GM18507 (cell line): ENCODE results near the gene ZNF697.
"Not testable (repeated sequence)": the region's sequence is repeated elsewhere in the genome, so short reads cannot be mapped to it uniquely, and the experiment has no call there.

Source experiments
- DNase-seq: peaks from one replicate; pipeline ENCODE4 v3.0.0; 2011; ENCODE audit warnings: low read depth; ENCODE audit not compliant: insufficient read length; ENCODE audit errors: extremely low spot score
- FAIRE-seq: peaks from 2 replicates; lab custom pipeline; 2011; peaks lifted over from hg19 to GRCh38; lab: Jason Lieb, UNC

The ZNF697 gene

GRCh38 chr1:119634016-119634415, 14.1 kb downstream of the ZNF697 start:
- no peak for DNase-seq

GRCh38 chr1:119633575-119633974, 14.5 kb downstream of the ZNF697 start:
- no peak for DNase-seq
- no peak for FAIRE-seq

More at GRCh38 chr1:119634016-119634415, 14.1 kb downstream of the ZNF697 start:
- no peak for FAIRE-seq

- FAIRE-seq: no peak
- DNase-seq: no peak
These were observed 15.2 kb downstream of the ZNF697 start for GRCh38 chr1:119632841-119633240.

GRCh38 chr1:119632103-119632490, 16.0 kb downstream of the ZNF697 start:
- FAIRE-seq (no peak), DNase-seq (no peak)

GRCh38 chr1:119631433-119632102, 16.5 kb downstream of the ZNF697 start:
- no peak for DNase-seq
- FAIRE-seq: no peak

GRCh38 chr1:119631086-119631432, 17.0 kb downstream of the ZNF697 start:
- DNase-seq (no peak), FAIRE-seq (no peak)

- FAIRE-seq (no peak), DNase-seq (no peak)
These were observed 21.2 kb downstream of the ZNF697 start for GRCh38 chr1:119626841-119627240.

GRCh38 chr1:119626011-119626545, 22.0 kb downstream of the ZNF697 start:
- DNase-seq (no peak), FAIRE-seq (no peak)

GRCh38 chr1:119623678-119624077, 24.4 kb downstream of the ZNF697 start:
- FAIRE-seq: no peak
- no peak for DNase-seq

GRCh38 chr1:119623193-119623515, 24.9 kb downstream of the ZNF697 start:
- DNase-seq (no peak), FAIRE-seq (no peak)

GRCh38 chr1:119622311-119623192, 25.5 kb downstream of the ZNF697 start:
- no peak for FAIRE-seq
- no peak for DNase-seq

- no peak for DNase-seq
- no peak for FAIRE-seq
These were observed 26.4 kb downstream of the ZNF697 start for GRCh38 chr1:119621705-119622104.

- DNase-seq (no peak), FAIRE-seq (no peak)
These were observed 30.0 kb downstream of the ZNF697 start for GRCh38 chr1:119617751-119618691.

- DNase-seq, FAIRE-seq: not testable (repeated sequence)
These were observed 31.3 kb downstream of the ZNF697 start for GRCh38 chr1:119616748-119617147.

GRCh38 chr1:119615100-119615499, 33.0 kb downstream of the ZNF697 start:
- not testable (repeated sequence) for DNase-seq, FAIRE-seq

GRCh38 chr1:119613769-119614720, 34.0 kb downstream of the ZNF697 start:
- peak; percentile 29 for DNase-seq
- peak; percentile 76 for FAIRE-seq

- peak; percentile 59 for FAIRE-seq
- DNase-seq: peak; percentile 38
These were observed 36.4 kb downstream of the ZNF697 start for GRCh38 chr1:119611701-119612113.

- not testable (repeated sequence) for DNase-seq, FAIRE-seq
These were observed 39.2 kb downstream of the ZNF697 start for GRCh38 chr1:119608816-119609215.
